ENCODE measurements around the gene RIOK3.
A peak's percentile ranks its signal among the peaks of the same experiment; 100 is the strongest.
"Not testable (repeated sequence)": the region's sequence is repeated elsewhere in the genome, so short reads cannot be mapped to it uniquely, and the experiment has no call there.

The RIOK3 gene

DNA sequence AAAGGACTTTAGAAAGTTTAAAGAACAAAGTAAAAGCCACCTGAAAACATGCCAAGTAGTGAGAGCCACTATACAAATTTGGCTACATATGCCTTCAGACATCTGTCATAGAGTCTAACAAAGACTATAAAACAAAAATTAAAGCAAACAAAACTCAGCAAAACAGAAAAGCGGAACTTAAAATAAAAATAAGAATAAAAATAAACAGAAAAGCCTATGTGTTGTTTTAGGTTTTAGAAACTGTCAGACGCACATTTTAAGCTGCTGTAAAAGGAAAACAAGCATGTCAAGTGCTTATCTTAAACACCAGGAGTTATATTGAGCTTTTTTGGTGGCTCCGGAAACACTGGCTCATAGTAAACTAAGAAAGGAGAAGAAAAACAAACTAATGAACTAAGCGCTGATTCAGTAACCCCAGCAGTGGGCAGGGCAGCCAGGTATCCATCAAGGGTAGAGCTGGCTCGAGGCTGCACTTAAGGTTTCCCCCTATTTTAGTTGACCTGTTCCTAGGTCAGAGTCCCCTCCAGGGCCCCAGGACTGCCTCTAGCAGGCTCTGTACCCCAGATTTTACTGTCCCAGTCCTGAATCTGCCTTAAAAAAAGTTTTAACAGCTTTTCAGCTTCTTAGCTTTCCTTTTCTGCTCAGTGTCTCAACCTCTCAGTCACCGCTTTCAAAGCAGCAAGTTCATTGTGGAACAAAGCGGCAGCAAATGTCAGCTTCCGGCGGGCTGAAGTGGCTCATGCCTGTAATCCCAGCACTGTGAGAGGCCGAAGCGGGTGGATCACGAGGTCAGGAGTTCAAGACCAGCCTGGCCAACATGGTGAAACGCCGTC is 34.9 kb downstream of the RIOK3 start (continued):
- TF ChIP-seq, protein P1, sequence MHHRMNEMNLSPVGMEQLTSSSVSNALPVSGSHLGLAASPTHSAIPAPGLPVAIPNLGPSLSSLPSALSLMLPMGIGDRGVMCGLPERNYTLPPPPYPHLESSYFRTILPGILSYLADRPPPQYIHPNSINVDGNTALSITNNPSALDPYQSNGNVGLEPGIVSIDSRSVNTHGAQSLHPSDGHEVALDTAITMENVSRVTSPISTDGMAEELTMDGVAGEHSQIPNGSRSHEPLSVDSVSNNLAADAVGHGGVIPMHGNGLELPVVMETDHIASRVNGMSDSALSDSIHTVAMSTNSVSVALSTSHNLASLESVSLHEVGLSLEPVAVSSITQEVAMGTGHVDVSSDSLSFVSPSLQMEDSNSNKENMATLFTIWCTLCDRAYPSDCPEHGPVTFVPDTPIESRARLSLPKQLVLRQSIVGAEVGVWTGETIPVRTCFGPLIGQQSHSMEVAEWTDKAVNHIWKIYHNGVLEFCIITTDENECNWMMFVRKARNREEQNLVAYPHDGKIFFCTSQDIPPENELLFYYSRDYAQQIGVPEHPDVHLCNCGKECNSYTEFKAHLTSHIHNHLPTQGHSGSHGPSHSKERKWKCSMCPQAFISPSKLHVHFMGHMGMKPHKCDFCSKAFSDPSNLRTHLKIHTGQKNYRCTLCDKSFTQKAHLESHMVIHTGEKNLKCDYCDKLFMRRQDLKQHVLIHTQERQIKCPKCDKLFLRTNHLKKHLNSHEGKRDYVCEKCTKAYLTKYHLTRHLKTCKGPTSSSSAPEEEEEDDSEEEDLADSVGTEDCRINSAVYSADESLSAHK (tag by site-specific recombination; IDR thresholded peaks at IDR 0.05) = peak; percentile 98
- TF ChIP-seq ZFHX2 (tag by site-specific recombination; conservative IDR thresholded peaks at IDR 0.05) (no peak), ZBTB20 (tag by site-specific recombination; IDR thresholded peaks at IDR 0.05) (peak; percentile 38; the same call in 1 of the 2 replicates), RBAK (tag by site-specific recombination; IDR thresholded peaks at IDR 0.05) (no peak), ZNF175 (tag by site-specific recombination; IDR thresholded peaks at IDR 0.05) (no peak), ZNF629 (tag by site-specific recombination; IDR thresholded peaks at IDR 0.05) (peak; percentile 48; the same call in 1 of the 2 replicates), ZNF501 (tag by site-specific recombination; IDR thresholded peaks at IDR 0.05) (no peak), ZNF621 (tag by site-specific recombination; IDR thresholded peaks at IDR 0.05) (no peak), ZNF843 (tag by site-specific recombination; IDR thresholded peaks at IDR 0.05) (peak; percentile 56; the same call in 1 of the 2 replicates), IKZF3 (tag by site-specific recombination; IDR thresholded peaks at IDR 0.05) (0 out of 2 replicates have a peak, but pooled peaks have one; percentile 45), ZNF239 (tag by site-specific recombination; IDR thresholded peaks at IDR 0.05) (peak; percentile 17; the same call in 1 of the 2 replicates), ZNF670 (tag by site-specific recombination; IDR thresholded peaks at IDR 0.05; ENCODE audit: low read depth) (no peak), GLI4 (tag by site-specific recombination; IDR thresholded peaks at IDR 0.05) (no peak), FEZF1 (tag by site-specific recombination; IDR thresholded peaks at IDR 0.05) (peak; percentile 96)
- TF ChIP-seq, protein P2, sequence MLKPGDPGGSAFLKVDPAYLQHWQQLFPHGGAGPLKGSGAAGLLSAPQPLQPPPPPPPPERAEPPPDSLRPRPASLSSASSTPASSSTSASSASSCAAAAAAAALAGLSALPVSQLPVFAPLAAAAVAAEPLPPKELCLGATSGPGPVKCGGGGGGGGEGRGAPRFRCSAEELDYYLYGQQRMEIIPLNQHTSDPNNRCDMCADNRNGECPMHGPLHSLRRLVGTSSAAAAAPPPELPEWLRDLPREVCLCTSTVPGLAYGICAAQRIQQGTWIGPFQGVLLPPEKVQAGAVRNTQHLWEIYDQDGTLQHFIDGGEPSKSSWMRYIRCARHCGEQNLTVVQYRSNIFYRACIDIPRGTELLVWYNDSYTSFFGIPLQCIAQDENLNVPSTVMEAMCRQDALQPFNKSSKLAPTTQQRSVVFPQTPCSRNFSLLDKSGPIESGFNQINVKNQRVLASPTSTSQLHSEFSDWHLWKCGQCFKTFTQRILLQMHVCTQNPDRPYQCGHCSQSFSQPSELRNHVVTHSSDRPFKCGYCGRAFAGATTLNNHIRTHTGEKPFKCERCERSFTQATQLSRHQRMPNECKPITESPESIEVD (tag by site-specific recombination; IDR thresholded peaks at IDR 0.05) = peak; percentile 96
- TF ChIP-seq, protein P3, sequence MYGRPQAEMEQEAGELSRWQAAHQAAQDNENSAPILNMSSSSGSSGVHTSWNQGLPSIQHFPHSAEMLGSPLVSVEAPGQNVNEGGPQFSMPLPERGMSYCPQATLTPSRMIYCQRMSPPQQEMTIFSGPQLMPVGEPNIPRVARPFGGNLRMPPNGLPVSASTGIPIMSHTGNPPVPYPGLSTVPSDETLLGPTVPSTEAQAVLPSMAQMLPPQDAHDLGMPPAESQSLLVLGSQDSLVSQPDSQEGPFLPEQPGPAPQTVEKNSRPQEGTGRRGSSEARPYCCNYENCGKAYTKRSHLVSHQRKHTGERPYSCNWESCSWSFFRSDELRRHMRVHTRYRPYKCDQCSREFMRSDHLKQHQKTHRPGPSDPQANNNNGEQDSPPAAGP (tag by site-specific recombination; IDR thresholded peaks at IDR 0.05) = no peak

DNA sequence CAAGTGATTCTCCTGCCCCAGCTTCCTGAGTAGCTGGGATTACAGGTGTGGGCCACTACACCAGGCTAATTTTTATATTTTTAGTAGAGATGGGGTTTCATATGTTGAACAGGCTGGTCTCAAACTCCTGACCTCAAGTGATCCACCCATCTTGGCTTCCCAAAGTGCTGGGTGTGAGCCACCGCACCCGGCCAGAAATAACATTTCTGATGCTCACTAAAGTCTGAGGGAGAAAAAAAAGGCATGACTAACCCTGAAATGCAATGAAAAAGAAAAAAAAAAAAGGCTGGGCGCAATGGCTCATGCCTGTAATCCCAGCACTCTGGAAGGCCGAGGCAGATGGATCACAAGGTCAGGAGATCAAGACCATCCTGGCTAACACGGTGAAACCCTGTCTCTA is 36.5 kb downstream of the RIOK3 start:
- H3K9me3 ChIP-seq (ENCODE audit: control insufficient read depth, insufficient read depth, low read depth, low read length); H3K4me1 ChIP-seq (ENCODE audit: control insufficient read depth, insufficient read depth, low read length); POLR2A ChIA-PET; H3K27ac ChIP-seq (ENCODE audit: extremely low read depth, low read depth, low read length); H3K36me3 ChIP-seq (ENCODE audit: control insufficient read depth in 2 of 2, insufficient read depth in 1 of 2, low read length in 2 of 2); H3K4me3 ChIP-seq (ENCODE audit: low read depth, low read length): not testable (repeated sequence)
- CTCF ChIA-PET = interaction anchor here (4.6 kb wide), 1 partner anchor 8 kb away, joined by 40 read pairs; no protein-coding TSS in a partner anchor
- peak; percentile 74 for TF ChIP-seq KLF1 (tag by site-specific recombination; IDR thresholded peaks at IDR 0.05)

DNA sequence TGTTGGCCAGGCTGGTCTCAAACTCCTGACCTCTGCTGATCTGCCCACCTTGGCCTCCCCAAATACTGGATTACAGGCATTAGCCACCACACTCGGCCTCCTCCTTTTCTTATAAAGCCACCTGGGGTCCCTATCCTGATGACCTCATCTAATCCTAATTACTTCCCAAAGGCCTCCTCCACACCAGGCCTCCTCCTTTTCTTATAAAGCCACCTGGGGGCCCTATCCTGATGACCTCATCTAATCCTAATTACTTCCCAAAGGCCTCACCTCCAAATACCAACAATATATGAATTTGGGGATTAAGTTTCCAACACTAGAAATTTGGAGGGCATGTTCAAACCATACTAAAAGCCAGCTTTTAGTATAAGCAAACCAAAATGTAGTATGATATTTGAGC is 40.6 kb downstream of the RIOK3 start:
- H3K4me3 ChIP-seq (ENCODE audit: low read depth, low read length) = no peak overlapping the region
- POLR2A ChIA-PET = no interaction called here
- TF ChIP-seq, protein P4, sequence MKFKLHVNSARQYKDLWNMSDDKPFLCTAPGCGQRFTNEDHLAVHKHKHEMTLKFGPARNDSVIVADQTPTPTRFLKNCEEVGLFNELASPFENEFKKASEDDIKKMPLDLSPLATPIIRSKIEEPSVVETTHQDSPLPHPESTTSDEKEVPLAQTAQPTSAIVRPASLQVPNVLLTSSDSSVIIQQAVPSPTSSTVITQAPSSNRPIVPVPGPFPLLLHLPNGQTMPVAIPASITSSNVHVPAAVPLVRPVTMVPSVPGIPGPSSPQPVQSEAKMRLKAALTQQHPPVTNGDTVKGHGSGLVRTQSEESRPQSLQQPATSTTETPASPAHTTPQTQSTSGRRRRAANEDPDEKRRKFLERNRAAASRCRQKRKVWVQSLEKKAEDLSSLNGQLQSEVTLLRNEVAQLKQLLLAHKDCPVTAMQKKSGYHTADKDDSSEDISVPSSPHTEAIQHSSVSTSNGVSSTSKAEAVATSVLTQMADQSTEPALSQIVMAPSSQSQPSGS (tag by site-specific recombination; IDR thresholded peaks at IDR 0.05; ENCODE audit: low read depth) = peak; percentile 90
- TF ChIP-seq MZF1 (tag by site-specific recombination; IDR thresholded peaks at IDR 0.05; ENCODE audit: borderline replicate concordance) (no peak), ZNF677 (tag by site-specific recombination; IDR thresholded peaks at IDR 0.05) (no peak), ZNF501 (tag by site-specific recombination; IDR thresholded peaks at IDR 0.05) (no peak), REPIN1 (tag by site-specific recombination; IDR thresholded peaks at IDR 0.05; ENCODE audit: low read depth) (no peak), ZNF433 (tag by site-specific recombination; IDR thresholded peaks at IDR 0.05; ENCODE audit: low read depth) (no peak), ZFHX2 (tag by site-specific recombination; conservative IDR thresholded peaks at IDR 0.05) (peak; percentile 49), MEIS1 (CRISPR knock-in tag; IDR thresholded peaks at IDR 0.05; ENCODE audit: borderline replicate concordance) (no peak)
- TF ChIP-seq, protein P5, sequence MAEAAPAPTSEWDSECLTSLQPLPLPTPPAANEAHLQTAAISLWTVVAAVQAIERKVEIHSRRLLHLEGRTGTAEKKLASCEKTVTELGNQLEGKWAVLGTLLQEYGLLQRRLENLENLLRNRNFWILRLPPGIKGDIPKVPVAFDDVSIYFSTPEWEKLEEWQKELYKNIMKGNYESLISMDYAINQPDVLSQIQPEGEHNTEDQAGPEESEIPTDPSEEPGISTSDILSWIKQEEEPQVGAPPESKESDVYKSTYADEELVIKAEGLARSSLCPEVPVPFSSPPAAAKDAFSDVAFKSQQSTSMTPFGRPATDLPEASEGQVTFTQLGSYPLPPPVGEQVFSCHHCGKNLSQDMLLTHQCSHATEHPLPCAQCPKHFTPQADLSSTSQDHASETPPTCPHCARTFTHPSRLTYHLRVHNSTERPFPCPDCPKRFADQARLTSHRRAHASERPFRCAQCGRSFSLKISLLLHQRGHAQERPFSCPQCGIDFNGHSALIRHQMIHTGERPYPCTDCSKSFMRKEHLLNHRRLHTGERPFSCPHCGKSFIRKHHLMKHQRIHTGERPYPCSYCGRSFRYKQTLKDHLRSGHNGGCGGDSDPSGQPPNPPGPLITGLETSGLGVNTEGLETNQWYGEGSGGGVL (tag by site-specific recombination; IDR thresholded peaks at IDR 0.05) = peak; percentile 69

More for the DNA sequence above, 40.6 kb downstream of the RIOK3 start:
- H3K4me1 ChIP-seq (ENCODE audit: control insufficient read depth, insufficient read depth, low read length) = no peaks in the 10 kb centered on the region
- H3K27ac ChIP-seq (ENCODE audit: extremely low read depth, low read depth, low read length) = no peak overlapping the region
- CTCF ChIA-PET = no interaction called here
- H3K36me3 ChIP-seq (ENCODE audit: control insufficient read depth in 2 of 2, insufficient read depth in 1 of 2, low read length in 2 of 2) = no peaks in the 10 kb centered on the region
- no peaks in the 10 kb centered on the region for H3K9me3 ChIP-seq (ENCODE audit: control insufficient read depth, insufficient read depth, low read depth, low read length)

Data from HEK293 (cell line).